Tibial artery (tissue), 4 donors: Measurements from ENCODE around the gene PERM1.
"Not testable (repeated sequence)": the region's sequence is repeated elsewhere in the genome, so short reads cannot be mapped to it uniquely, and the experiment has no call there.

ENCODE experiments used
- DNase-seq, 2 donors: peaks; one replicate each; pipeline ENCODE4 v3.0.0-alpha.2; 2019
- H3K27ac ChIP-seq, 2 donors: fragments of 200-600 bp; sonication (generic) in 1 of 2; 1 replicate in 1 of 2; 2 replicates in 1 of 2; pipeline ENCODE4 v1.5.1; 2018 to 2019; ENCODE audit warnings: mild to moderate bottlenecking in 1 of 2
- H3K27me3 ChIP-seq, 2 donors: fragments of 200-600 bp; sonication (generic) in 1 of 2; one replicate each; pipeline versions ENCODE4 v1.5.1 to v1.6.0; 2016 to 2019
- H3K36me3 ChIP-seq, 3 donors: fragments of 200-600 bp; sonication (generic) in 2 of 3; one replicate each; pipeline ENCODE4 v1.5.1; 2016 to 2019; ENCODE audit warnings: mild to moderate bottlenecking in 2 of 3
- H3K4me1 ChIP-seq, 4 donors: fragments of 200-600 bp; sonication (generic) in 2 of 4; 1 replicate in 3 of 4; 2 replicates in 1 of 4; pipeline ENCODE4 v1.5.1; 2016 to 2019
- H3K4me3 ChIP-seq, 2 donors: fragments of 200-600 bp; sonication (generic) in 1 of 2; 1 replicate in 1 of 2; 2 replicates in 1 of 2; pipeline ENCODE4 v1.5.1; 2018 to 2019; ENCODE audit warnings: mild to moderate bottlenecking in 2 of 2
- H3K9me3 ChIP-seq, 3 donors: fragments of 200-600 bp; sonication (generic) in 1 of 3; one replicate each; pipeline ENCODE4 v1.5.1; 2016 to 2019
- intact Hi-C: fragments of 100-400 bp; cut with DNase I; formaldehyde crosslinking; loops from one replicate; pipeline ENCODE4 v1.15.0; 2023; ENCODE audit warnings: low total_unique reads
- TF ChIP-seq, protein P1 (sequence below), 2 experiments: fragments of 200-600 bp in 1 of 2; fragments of 450-650 bp in 1 of 2; IDR thresholded peaks; one replicate each; pipeline ENCODE4 v1.5.1; 2017 to 2019; ENCODE audit warnings: antibody characterized with exemption in 2 of 2, mild to moderate bottlenecking in 1 of 2, moderate library complexity in 1 of 2

PERM1 gene

DNA sequence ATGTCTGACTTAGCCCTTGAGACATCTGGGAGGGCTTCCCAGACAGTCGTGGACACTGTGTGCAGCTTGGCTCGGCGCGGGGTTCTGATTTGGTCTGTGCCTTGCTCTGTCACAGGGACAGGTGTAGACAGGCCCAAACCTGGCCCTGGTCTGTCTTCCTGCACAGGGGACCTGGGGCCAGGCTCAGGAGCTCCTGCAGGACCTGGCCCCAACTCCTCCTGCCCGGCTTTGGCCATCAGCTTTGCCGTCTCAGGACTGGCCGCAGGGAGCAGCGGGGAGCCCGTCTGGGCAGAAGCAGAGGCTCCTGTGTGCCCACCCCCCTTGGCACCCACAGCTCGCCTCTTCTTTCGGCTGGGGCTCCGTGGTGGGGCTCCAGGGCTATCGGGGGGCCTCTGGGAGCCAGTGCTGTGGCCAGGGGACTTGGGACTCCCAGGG is 1.7 kb downstream of the PERM1 start:
- H3K4me1 ChIP-seq, result peaks cover 0 to 33% (median 29%) of the 10 kb centered on the region in 4 donors
- H3K9me3 ChIP-seq, result no peaks in the 10 kb centered on the region
- no peak overlapping the region for H3K4me3 ChIP-seq
- H3K27ac ChIP-seq, result no peak overlapping the region
- DNase-seq, result no peak
- peaks cover 0 to 13% of the 10 kb centered on the region in 2 donors for H3K27me3 ChIP-seq
- intact Hi-C loops, result no loop called here
- H3K36me3 ChIP-seq, result no peaks in the 10 kb centered on the region
- TF ChIP-seq, protein P1, sequence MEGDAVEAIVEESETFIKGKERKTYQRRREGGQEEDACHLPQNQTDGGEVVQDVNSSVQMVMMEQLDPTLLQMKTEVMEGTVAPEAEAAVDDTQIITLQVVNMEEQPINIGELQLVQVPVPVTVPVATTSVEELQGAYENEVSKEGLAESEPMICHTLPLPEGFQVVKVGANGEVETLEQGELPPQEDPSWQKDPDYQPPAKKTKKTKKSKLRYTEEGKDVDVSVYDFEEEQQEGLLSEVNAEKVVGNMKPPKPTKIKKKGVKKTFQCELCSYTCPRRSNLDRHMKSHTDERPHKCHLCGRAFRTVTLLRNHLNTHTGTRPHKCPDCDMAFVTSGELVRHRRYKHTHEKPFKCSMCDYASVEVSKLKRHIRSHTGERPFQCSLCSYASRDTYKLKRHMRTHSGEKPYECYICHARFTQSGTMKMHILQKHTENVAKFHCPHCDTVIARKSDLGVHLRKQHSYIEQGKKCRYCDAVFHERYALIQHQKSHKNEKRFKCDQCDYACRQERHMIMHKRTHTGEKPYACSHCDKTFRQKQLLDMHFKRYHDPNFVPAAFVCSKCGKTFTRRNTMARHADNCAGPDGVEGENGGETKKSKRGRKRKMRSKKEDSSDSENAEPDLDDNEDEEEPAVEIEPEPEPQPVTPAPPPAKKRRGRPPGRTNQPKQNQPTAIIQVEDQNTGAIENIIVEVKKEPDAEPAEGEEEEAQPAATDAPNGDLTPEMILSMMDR (IDR thresholded peaks at IDR 0.05), result no peak

DNA sequence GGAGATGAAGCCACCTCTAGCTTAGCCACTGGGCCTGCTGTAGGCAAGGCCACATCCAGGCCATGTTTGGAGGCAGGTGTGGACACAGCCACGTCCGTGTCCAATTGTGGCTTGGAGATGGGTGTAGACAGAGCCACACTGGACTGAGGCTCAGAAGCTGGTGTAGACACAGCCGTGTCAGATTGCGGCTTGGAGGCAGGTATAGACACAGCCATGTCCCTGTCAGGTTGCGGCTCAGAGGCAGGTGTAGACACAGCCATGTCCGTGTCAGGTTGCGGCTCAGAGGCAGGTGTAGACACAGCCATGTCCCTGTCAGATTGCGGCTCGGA is 2.2 kb downstream of the PERM1 start:
- intact Hi-C loops, result no loop called here
- H3K27me3 ChIP-seq, result peaks cover 0 to 17% of the 10 kb centered on the region in 2 donors
- DNase-seq, result no peak
- no peaks in the 10 kb centered on the region for H3K9me3 ChIP-seq
- no peak overlapping the region for H3K4me3 ChIP-seq
- H3K27ac ChIP-seq, result no peak overlapping the region
- no peaks in the 10 kb centered on the region for H3K36me3 ChIP-seq
- H3K4me1 ChIP-seq, result peaks cover 0 to 33% (median 29%) of the 10 kb centered on the region in 4 donors
- TF ChIP-seq, protein P1 (IDR thresholded peaks at IDR 0.05), result no peak

- Histone ChIP-seq H3K9me3 (no peaks in the 10 kb centered on the region), H3K4me1 (peaks cover 0 to 30% (median 28%) of the 10 kb centered on the region in 4 donors), H3K4me3 (no peak overlapping the region), H3K27me3 (peaks cover 0 to 24% of the 10 kb centered on the region in 2 donors), H3K36me3 (no peaks in the 10 kb centered on the region), H3K27ac (no peak overlapping the region)
- intact Hi-C loops, result no loop called here
- TF ChIP-seq, protein P1 (IDR thresholded peaks at IDR 0.05), result no peak
- no peak for DNase-seq
Observed at GRCh38 chr1:978835-979743, 2.8 kb downstream of the PERM1 start.

- no peak for DNase-seq
- intact Hi-C loops, result no loop called here
- Histone ChIP-seq H3K4me1 (peaks cover 0 to 27% (median 25%) of the 10 kb centered on the region in 4 donors), H3K27ac (no peak overlapping the region), H3K9me3 (no peaks in the 10 kb centered on the region), H3K27me3 (peaks cover 0 to 30% of the 10 kb centered on the region in 2 donors), H3K4me3 (no peak overlapping the region), H3K36me3 (no peaks in the 10 kb centered on the region)
- TF ChIP-seq, protein P1 (IDR thresholded peaks at IDR 0.05), result no peak
Observed at GRCh38 chr1:978069-978834, 3.6 kb downstream of the PERM1 start.

DNA sequence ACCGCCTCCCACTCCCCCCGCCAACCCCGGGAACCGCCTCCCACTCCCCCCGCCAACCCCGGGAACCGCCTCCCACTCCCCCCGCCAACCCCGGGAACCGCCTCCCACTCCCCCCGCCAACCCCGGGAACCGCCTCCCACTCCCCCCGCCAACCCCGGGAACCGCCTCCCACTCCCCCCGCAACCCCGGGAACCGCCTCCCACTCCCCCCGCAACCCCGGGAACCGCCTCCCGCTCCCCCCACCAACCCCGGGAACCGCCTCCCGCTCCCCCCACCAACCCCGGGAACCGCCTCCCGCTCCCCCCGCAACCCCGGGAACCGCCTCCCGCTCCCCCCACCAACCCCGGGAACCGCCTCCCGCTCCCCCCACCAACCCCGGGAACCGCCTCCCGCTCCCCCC is 5.1 kb downstream of the PERM1 start:
- intact Hi-C loops, H3K36me3 ChIP-seq, DNase-seq, H3K9me3 ChIP-seq, H3K27ac ChIP-seq, H3K4me3 ChIP-seq: not testable (repeated sequence)
- Histone ChIP-seq H3K27me3 (peaks cover 0 to 45% of the 10 kb centered on the region in 2 donors), H3K4me1 (peaks cover 0 to 20% (median 17%) of the 10 kb centered on the region in 4 donors)
